ENCODE data around the gene CCN5. TPM values are rescaled to one million over a fixed set of nuclear protein-coding genes. Genes with fewer than 3 reads are reported as not detected.

Gene CCN5
- total and polyA plus RNA-seq, 2 of the 8 experiments (the other 6 are each of a cell fraction or from before 2014, with no cell fraction given), result not detected

DNA sequence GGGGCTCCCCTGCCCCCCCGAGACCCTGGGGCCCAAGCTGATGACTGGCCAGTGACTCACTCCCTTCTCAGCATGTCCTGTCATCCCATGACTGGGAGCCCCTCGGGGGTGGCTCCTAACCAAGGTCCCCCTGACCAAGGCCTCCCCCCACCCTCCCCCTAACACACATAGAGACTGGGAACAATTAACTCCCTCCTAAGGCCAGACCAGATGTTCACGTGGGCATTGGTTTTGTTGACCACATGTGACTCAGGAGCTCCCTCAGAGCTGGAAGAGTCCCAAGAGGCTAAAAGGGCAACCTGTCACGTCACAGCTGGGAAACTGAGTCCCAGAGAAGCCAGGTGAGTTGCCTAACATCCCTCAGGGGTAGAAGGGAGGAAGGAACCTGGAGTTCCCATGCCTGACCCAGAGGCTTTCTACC is 10.6 kb upstream of the CCN5 start:
- Histone ChIP-seq H3K27me3 (replicated peaks in 1 of 4; ENCODE audit: control insufficient read depth in 3 of 4, extremely low read depth in 1 of 4, insufficient read depth in 3 of 4, low read length in 3 of 4) (no peaks in the 10 kb centered on the region), H4K8ac (ENCODE audit: extremely low read depth, insufficient read depth, low read length) (no peak overlapping the region), H3K4me1 (replicated peaks in 1 of 4; ENCODE audit: control insufficient read depth in 3 of 4, insufficient read depth in 4 of 4, low read length in 3 of 4) (peaks cover 0 to 14% (median 10%) of the 10 kb centered on the region in 4 experiments; a peak in 6 of 7 replicates), H2BK15ac (ENCODE audit: low read length) (no peak overlapping the region; the same call in 1 of the 2 replicates), H4K5ac (ENCODE audit: insufficient read length, low read depth, low read length) (no peak overlapping the region), H2BK5ac (ENCODE audit: low read depth, low read length) (no peak overlapping the region), H2BK120ac (replicated peaks; ENCODE audit: low read depth, low read length) (no peak overlapping the region), H3K56ac (replicated peaks; ENCODE audit: insufficient read length, low read depth, low read length) (no peak overlapping the region), H3K4ac (replicated peaks; ENCODE audit: insufficient read length, low read depth, low read length) (no peak overlapping the region), H2BK20ac (ENCODE audit: low read length) (no peak overlapping the region), H3K4me2 (ENCODE audit: insufficient read depth in 1 of 2, low read depth in 2 of 2, low read length in 2 of 2) (no peak overlapping the region), H2AFZ (ENCODE audit: low read length) (no peak overlapping the region), H3K36me3 (ENCODE audit: control insufficient read depth in 2 of 4, insufficient read depth in 4 of 4, low read length in 3 of 4) (no peaks in the 10 kb centered on the region), H3K79me1 (ENCODE audit: low read depth, low read length) (no peaks in the 10 kb centered on the region), H3K79me2 (ENCODE audit: control insufficient read depth in 1 of 2, insufficient read depth in 2 of 2, low read length in 2 of 2) (no peaks in the 10 kb centered on the region), H3K9me3 (ENCODE audit: insufficient read depth in 2 of 2, low read depth in 1 of 2, low read length in 1 of 2) (no peaks in the 10 kb centered on the region), H3K9ac (replicated peaks in 1 of 4; ENCODE audit: extremely low read depth in 1 of 4, low read depth in 3 of 4, low read length in 3 of 4) (no peak overlapping the region), H3K27ac (ENCODE audit: low read depth, low read length) (no peak overlapping the region), H3K14ac (ENCODE audit: insufficient read length) (no peak overlapping the region), H4K91ac (replicated peaks; ENCODE audit: insufficient read length, low read length) (no peak overlapping the region), H4K20me1 (replicated peaks in 1 of 2; ENCODE audit: control insufficient read depth in 1 of 2, insufficient read depth in 2 of 2, low read length in 2 of 2) (no peaks in the 10 kb centered on the region), H3K23me2 (ENCODE audit: low read depth, low read length) (no peaks in the 10 kb centered on the region; the same call in 1 of the 2 replicates), H2BK12ac (ENCODE audit: low read depth, low read length) (0 out of 2 replicates have a peak overlapping the region, but pooled peaks have one; percentile 27), H3K18ac (ENCODE audit: extremely low read depth, low read length) (0 out of 2 replicates have a peak overlapping the region, but pooled peaks have one; percentile 2), H2AK5ac (ENCODE audit: low read depth, low read length) (no peak overlapping the region), H3K23ac (ENCODE audit: insufficient read length) (no peak overlapping the region), H3K4me3 (ENCODE audit: extremely low read depth in 1 of 4, insufficient read depth in 2 of 4, low read depth in 3 of 4, low read length in 4 of 4) (no peak overlapping the region)
- no peak for FAIRE-seq
- WGBS, 2 experiments (ENCODE audit: extremely low coverage in 1 of 2, insufficient coverage in 1 of 2, insufficient read length in 1 of 2, insufficient replicate concordance in 2 of 2, low coverage in 1 of 2, low lambda C conversion rate in 2 of 2, missing lambda C conversion rate in 1 of 2), result 75% methylated on average over 4 of the region's 4 CpGs; no CpG with 5 or more reads in 1 of the 2 experiments
- ChIA-PET CTCF (ENCODE audit: partially characterized antibody) (interaction anchor here (0.9 to 8.6 kb wide), 3 partner anchors 19 to 43 kb away, joined by 4 to 180 read pairs (median 72); partner anchors contain the start of gene CCN5), POLR2A (ENCODE audit: partially characterized antibody) (interaction anchor here (0.9 kb wide), 1 partner anchor 9 kb away, joined by 3 read pairs; no protein-coding TSS in a partner anchor)
- TF ChIP-seq, protein P1, sequence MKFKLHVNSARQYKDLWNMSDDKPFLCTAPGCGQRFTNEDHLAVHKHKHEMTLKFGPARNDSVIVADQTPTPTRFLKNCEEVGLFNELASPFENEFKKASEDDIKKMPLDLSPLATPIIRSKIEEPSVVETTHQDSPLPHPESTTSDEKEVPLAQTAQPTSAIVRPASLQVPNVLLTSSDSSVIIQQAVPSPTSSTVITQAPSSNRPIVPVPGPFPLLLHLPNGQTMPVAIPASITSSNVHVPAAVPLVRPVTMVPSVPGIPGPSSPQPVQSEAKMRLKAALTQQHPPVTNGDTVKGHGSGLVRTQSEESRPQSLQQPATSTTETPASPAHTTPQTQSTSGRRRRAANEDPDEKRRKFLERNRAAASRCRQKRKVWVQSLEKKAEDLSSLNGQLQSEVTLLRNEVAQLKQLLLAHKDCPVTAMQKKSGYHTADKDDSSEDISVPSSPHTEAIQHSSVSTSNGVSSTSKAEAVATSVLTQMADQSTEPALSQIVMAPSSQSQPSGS (IDR thresholded peaks at IDR 0.05; ENCODE audit: low read length), result no peak
- TF ChIP-seq KDM4A (IDR thresholded peaks at IDR 0.05; ENCODE audit: low read depth, low read length, severe bottlenecking) (no peak), SRF (IDR thresholded peaks at IDR 0.05; ENCODE audit: low read depth, low read length) (no peak), JUND (IDR thresholded peaks at IDR 0.05; ENCODE audit: low read length) (no peak), RXRA (IDR thresholded peaks at IDR 0.05; ENCODE audit: insufficient read depth, low read depth, low read length) (no peak), TCF12 (IDR thresholded peaks at IDR 0.05; ENCODE audit: low read depth, low read length) (no peak)
- TF ChIP-seq, protein P2, sequence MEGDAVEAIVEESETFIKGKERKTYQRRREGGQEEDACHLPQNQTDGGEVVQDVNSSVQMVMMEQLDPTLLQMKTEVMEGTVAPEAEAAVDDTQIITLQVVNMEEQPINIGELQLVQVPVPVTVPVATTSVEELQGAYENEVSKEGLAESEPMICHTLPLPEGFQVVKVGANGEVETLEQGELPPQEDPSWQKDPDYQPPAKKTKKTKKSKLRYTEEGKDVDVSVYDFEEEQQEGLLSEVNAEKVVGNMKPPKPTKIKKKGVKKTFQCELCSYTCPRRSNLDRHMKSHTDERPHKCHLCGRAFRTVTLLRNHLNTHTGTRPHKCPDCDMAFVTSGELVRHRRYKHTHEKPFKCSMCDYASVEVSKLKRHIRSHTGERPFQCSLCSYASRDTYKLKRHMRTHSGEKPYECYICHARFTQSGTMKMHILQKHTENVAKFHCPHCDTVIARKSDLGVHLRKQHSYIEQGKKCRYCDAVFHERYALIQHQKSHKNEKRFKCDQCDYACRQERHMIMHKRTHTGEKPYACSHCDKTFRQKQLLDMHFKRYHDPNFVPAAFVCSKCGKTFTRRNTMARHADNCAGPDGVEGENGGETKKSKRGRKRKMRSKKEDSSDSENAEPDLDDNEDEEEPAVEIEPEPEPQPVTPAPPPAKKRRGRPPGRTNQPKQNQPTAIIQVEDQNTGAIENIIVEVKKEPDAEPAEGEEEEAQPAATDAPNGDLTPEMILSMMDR (IDR thresholded peaks at IDR 0.05; ENCODE audit: control extremely low read depth in 1 of 3, insufficient read depth in 1 of 3, low read depth in 1 of 3, low read length in 3 of 3), result no peak
- DNase-seq (ENCODE audit: low read depth in 1 of 2, low spot score in 2 of 2), result no peak

Measured in H1 (cell line).